Mesangial cell (primary cell): ENCODE data around the gene RAET1L. TPM values are rescaled to one million over a fixed set of nuclear protein-coding genes. Genes with fewer than 3 reads are reported as not detected.

Source experiments
- total RNA-seq: library from RNA; depleted of rRNA; stranded (reverse); fragments of >200 nt; gene quantifications from 2 replicates; pipeline ENCODE4 v1.2.3, GENCODE V29; 2015

Gene RAET1L, protein sequence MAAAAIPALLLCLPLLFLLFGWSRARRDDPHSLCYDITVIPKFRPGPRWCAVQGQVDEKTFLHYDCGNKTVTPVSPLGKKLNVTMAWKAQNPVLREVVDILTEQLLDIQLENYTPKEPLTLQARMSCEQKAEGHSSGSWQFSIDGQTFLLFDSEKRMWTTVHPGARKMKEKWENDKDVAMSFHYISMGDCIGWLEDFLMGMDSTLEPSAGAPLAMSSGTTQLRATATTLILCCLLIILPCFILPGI
- total RNA-seq, result 0.25 and 0.65 TPM in 2 replicates

GRCh38 chr6:150025201-150025917 lies at the start of gene RAET1L:
Gene RAET1L (minus strand): TSS chr6:150025532. CDS start chr6:150025471, 61 bp downstream.

DNA sequence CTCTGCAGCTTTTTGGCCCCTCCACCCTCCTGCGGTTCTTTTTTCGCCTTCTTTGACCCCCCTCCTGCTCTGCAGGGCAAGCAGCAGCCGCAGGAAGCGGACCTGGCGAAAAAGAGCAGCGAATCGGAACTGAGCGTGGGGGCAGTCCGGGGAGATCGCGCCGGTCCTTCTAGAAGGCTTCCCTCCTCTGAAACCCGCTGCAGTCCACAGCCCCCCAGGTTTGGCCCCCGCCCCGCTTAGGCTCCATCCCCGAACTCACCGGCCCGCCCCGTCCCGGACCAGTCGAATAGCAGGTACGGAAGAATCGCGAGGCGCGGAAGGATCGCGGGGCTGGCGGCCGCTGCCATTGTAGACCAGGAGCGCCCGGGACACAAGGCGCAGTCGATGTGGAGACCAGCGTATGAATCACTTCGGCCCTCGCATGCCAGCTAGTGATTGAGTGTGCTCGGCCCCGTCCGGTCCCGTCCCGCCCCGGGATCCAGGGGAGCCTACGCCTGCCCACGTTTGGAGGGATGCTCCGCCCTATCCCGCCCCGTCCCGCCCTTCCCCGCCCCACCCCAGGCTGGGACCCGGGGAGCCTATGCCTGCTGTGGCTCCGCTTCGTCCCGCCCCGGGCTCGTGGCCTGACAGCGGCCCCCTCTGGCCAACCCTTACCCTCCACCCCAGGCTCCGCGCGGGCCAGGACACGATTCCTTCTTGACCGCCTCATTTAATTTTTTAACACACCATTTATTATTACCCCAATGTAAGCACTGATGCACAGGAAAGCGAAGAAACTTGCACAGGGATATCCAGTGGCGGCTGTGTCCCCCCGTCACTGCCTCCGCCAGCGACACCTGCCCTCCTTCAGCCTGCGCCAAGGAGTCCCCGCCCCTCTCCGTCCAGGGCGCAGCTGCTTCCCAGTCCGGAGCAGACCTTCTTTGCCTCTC lies 43.7 kb upstream of the RAET1L start, which contains the start of gene ULBP3:
Gene ULBP3, minus strand, starts transcription at position 402 of the 929 bp plus-strand sequence. Its CDS starts 55 bp downstream, at position 347.

Other genes with a start within 250 kb of the RAET1L start
- 27.8 and 28.0 TPM in 2 replicates for gene LRP11, start 161.2 kb downstream of the RAET1L start, total RNA-seq
- not detected in 2 replicates for gene RAET1E, start 127.4 kb downstream of the RAET1L start, total RNA-seq
- gene RAET1G, start 102.4 kb downstream of the RAET1L start, total RNA-seq, result 0.25 TPM in 1 of 2 replicates, not detected in the other
- 2.8 and 6.4 TPM in 2 replicates for gene ULBP2, start 83.5 kb downstream of the RAET1L start, total RNA-seq
- gene ULBP1, start 61.6 kb downstream of the RAET1L start, total RNA-seq, result 0.81 and 2.8 TPM in 2 replicates
- 14.7 and 17.2 TPM in 2 replicates for gene ULBP3, start 43.6 kb upstream of the RAET1L start, total RNA-seq
- 11.9 and 12.4 TPM in 2 replicates for gene PPP1R14C, start 117.5 kb upstream of the RAET1L start, total RNA-seq